Measurements from ENCODE around the gene TPD52L2. TPM values are rescaled to one million over a fixed set of nuclear protein-coding genes. Genes with fewer than 3 reads are reported as not detected.

Gene TPD52L2
- total RNA-seq, 1 donor from 2014 or later: 161 TPM

GRCh38 chr20:63890616-63891015, 25.5 kb downstream of the TPD52L2 start:
- no peak for TF ChIP-seq CTCF (IDR thresholded peaks at IDR 0.05)
- Histone ChIP-seq H3K36me3 (peaks cover 33 to 53% of the 10 kb centered on the region in 2 donors), H3K4me3 (no peak overlapping the region), H3K27ac (no peak overlapping the region), H3K9me3 (no peaks in the 10 kb centered on the region), H3K4me1 (peaks cover 3% of the 10 kb centered on the region in 2 donors), H3K27me3 (no peaks in the 10 kb centered on the region)
- intact Hi-C loops (cut with DNase I): loop anchor here (10.0 kb wide), 1 partner anchor 266 kb away; the partner anchor contains the start of gene GMEB2
- no peak for DNase-seq (ENCODE audit: low spot score in 2 of 2)

GRCh38 chr20:63891061-63892002, 26.3 kb downstream of the TPD52L2 start:
- Histone ChIP-seq H3K27ac (no peak overlapping the region), H3K4me1 (peaks cover 3 to 5% of the 10 kb centered on the region in 2 donors), H3K27me3 (no peaks in the 10 kb centered on the region), H3K4me3 (no peak overlapping the region), H3K36me3 (peaks cover 33 to 47% of the 10 kb centered on the region in 2 donors), H3K9me3 (no peaks in the 10 kb centered on the region)
- no peak for TF ChIP-seq CTCF (IDR thresholded peaks at IDR 0.05)
- intact Hi-C loops (cut with DNase I): loop anchor here (10.0 kb wide), 1 partner anchor 267 kb away; the partner anchor contains the start of gene GMEB2
- DNase-seq (ENCODE audit: low spot score in 2 of 2): no peak

- no peak overlapping the region for H3K4me3 ChIP-seq
- H3K4me1 ChIP-seq: peaks cover 11 to 12% of the 10 kb centered on the region in 2 donors
- intact Hi-C loops (cut with DNase I): loop anchor here (10.0 kb wide), 1 partner anchor 268 kb away; the partner anchor contains the start of gene GMEB2
- no peaks in the 10 kb centered on the region for H3K9me3 ChIP-seq
- DNase-seq (ENCODE audit: low spot score in 2 of 2): no peak
- TF ChIP-seq CTCF (IDR thresholded peaks at IDR 0.05): no peak
- H3K27me3 ChIP-seq: no peaks in the 10 kb centered on the region
- peaks cover 26 to 38% of the 10 kb centered on the region in 2 donors for H3K36me3 ChIP-seq
- H3K27ac ChIP-seq: no peak overlapping the region
Measured at GRCh38 chr20:63892402-63892801, 27.3 kb downstream of the TPD52L2 start.

- TF ChIP-seq CTCF (IDR thresholded peaks at IDR 0.05): no peak
- Histone ChIP-seq H3K9me3 (no peaks in the 10 kb centered on the region), H3K27me3 (no peaks in the 10 kb centered on the region), H3K36me3 (peaks cover 19 to 22% of the 10 kb centered on the region in 2 donors), H3K4me3 (peak overlapping the region; percentile 77 to 91), H3K4me1 (peaks cover 11 to 12% of the 10 kb centered on the region in 2 donors), H3K27ac (peak overlapping the region; percentile 28 to 60)
- intact Hi-C loops (cut with DNase I): loop anchor here (1.0 to 10.0 kb wide), 4 partner anchors 29 to 374 kb away; partner anchors contain the start of genes GMEB2, PPDPF, TPD52L2 and UCKL1
- no peak for DNase-seq (ENCODE audit: low spot score in 2 of 2)
Measured at GRCh38 chr20:63893999-63894357, 28.9 kb downstream of the TPD52L2 start.

GRCh38 chr20:63894358-63895201, 29.5 kb downstream of the TPD52L2 start, which contains the start of gene DNAJC5:
TSS of gene DNAJC5 (plus strand) at chr20:63895126. CDS start at chr20:63928346, 33,220 bp downstream.
- no peak for TF ChIP-seq CTCF (IDR thresholded peaks at IDR 0.05)
- H3K27ac ChIP-seq: peak within 1 kb of the TSS; percentile 62 to 63

More at GRCh38 chr20:63894358-63895201, 29.5 kb downstream of the TPD52L2 start, which contains the start of gene DNAJC5:
- peaks cover 14 to 16% of the 10 kb centered on the region in 2 donors for H3K36me3 ChIP-seq
- intact Hi-C loops (cut with DNase I): loop anchor here (1.0 to 10.0 kb wide), 5 partner anchors 29 to 374 kb away; partner anchors contain the start of genes GMEB2, PPDPF, PRPF6 and TPD52L2
- no peaks in the 10 kb centered on the region for H3K27me3 ChIP-seq
- peaks cover 11 to 12% of the 10 kb centered on the region in 2 donors for H3K4me1 ChIP-seq
- H3K4me3 ChIP-seq: peak within 1 kb of the TSS; percentile 77 to 91
- DNase-seq (ENCODE audit: low spot score in 2 of 2): peak; percentile 64 to 96
- no peaks in the 10 kb centered on the region for H3K9me3 ChIP-seq
